MCF 10A (cell line): ENCODE results near the gene PTGES2. TPM values are rescaled to one million over a fixed set of nuclear protein-coding genes. Genes with fewer than 3 reads are reported as not detected.
A peak's percentile ranks its signal among the peaks of the same experiment; 100 is the strongest.

Experiments used
- BruUV-seq: library from RNA; stranded (reverse); fragments of 400-500 nt; replicated peaks from 2 replicates; lab custom pipeline; 2021; lab: Mats Ljungman, UMichigan
- CTCF ChIA-PET: fragments of 300-600 bp; sonication (Branson Sonifier 250); formaldehyde crosslinking; extraction: SDS; loops from one replicate; lab custom pipeline; 2021; ENCODE audit warnings: antibody characterized with exemption, inconsistent platforms; lab: Yijun Ruan, JAX
- POLR2A ChIA-PET: fragments of 300-600, 350-650 bp; sonication (Branson Sonifier 250); formaldehyde crosslinking; extraction: SDS; loops from one replicate; lab custom pipeline; 2020; ENCODE audit warnings: antibody characterized with exemption, inconsistent platforms; lab: Yijun Ruan, JAX
- DNase-seq: peaks from one replicate; pipeline ENCODE4 v3.0.0-alpha.2; 2018; ENCODE audit not compliant: unreplicated experiment
- H3K27ac Mint-ChIP-seq: one replicate; pipeline ENCODE4 v1.8.0; 2022; ENCODE audit warnings: mild to moderate bottlenecking, low read depth, mixed read lengths; ENCODE audit not compliant: unreplicated experiment
- H3K27me3 Mint-ChIP-seq: one replicate; pipeline ENCODE4 v1.8.0; 2022; ENCODE audit warnings: mixed read lengths; ENCODE audit not compliant: insufficient read depth, unreplicated experiment
- H3K36me3 Mint-ChIP-seq: one replicate; pipeline ENCODE4 v1.8.0; 2022; ENCODE audit warnings: mild to moderate bottlenecking, moderate library complexity, mixed read lengths; ENCODE audit not compliant: insufficient read depth, unreplicated experiment
- H3K4me1 Mint-ChIP-seq: one replicate; pipeline ENCODE4 v1.8.0; 2022; ENCODE audit warnings: mixed read lengths; ENCODE audit not compliant: insufficient read depth, unreplicated experiment
- H3K4me3 Mint-ChIP-seq: one replicate; pipeline ENCODE4 v1.8.0; 2022; ENCODE audit warnings: mild to moderate bottlenecking, moderate library complexity, mixed read lengths; ENCODE audit not compliant: unreplicated experiment
- H3K9me3 Mint-ChIP-seq: one replicate; pipeline ENCODE4 v1.8.0; 2022; ENCODE audit warnings: mixed read lengths; ENCODE audit not compliant: unreplicated experiment
- CTCF ChIP-seq: fragments of 200-600 bp; IDR thresholded peaks from one replicate; pipeline ENCODE4 v1.8.0; 2022; ENCODE audit warnings: antibody characterized with exemption, mild to moderate bottlenecking; ENCODE audit not compliant: unreplicated experiment
- intact Hi-C: fragments of 100-400 bp; cut with micrococcal nuclease; formaldehyde crosslinking; loops from 2 replicates; pipeline ENCODE4 v1.14.1; 2022
- total RNA-seq: library from RNA; stranded (reverse); gene quantifications from 2 replicates; pipeline ENCODE4 v1.2.3, GENCODE V29; 2022

Gene PTGES2
- total RNA-seq, 1 experiment from 2014 or later = 130 TPM

DNA sequence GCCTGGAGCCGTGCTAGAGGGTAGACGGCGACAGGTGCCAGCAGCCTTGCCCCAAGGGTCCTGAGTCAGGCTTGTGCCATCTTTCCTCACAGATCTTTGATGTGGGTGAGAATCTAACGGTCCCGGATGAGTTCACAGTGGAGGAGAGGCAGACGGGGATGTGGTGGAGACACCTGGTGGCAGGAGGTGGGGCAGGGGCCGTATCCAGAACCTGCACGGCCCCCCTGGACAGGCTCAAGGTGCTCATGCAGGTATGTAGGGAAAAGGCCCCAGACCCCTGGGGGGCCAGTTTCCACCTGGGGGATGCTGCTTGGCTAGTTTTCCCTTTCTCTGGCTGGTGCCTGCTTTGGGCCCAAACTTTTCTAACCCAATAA, 24.0 kb downstream of the PTGES2 start:
- POLR2A ChIA-PET = no interaction called here
- CTCF ChIA-PET = interaction anchor here (0.6 to 6.6 kb wide), 3 partner anchors 13 to 398 kb away, joined by 3 to 62 read pairs (median 3); no protein-coding TSS in a partner anchor

DNA sequence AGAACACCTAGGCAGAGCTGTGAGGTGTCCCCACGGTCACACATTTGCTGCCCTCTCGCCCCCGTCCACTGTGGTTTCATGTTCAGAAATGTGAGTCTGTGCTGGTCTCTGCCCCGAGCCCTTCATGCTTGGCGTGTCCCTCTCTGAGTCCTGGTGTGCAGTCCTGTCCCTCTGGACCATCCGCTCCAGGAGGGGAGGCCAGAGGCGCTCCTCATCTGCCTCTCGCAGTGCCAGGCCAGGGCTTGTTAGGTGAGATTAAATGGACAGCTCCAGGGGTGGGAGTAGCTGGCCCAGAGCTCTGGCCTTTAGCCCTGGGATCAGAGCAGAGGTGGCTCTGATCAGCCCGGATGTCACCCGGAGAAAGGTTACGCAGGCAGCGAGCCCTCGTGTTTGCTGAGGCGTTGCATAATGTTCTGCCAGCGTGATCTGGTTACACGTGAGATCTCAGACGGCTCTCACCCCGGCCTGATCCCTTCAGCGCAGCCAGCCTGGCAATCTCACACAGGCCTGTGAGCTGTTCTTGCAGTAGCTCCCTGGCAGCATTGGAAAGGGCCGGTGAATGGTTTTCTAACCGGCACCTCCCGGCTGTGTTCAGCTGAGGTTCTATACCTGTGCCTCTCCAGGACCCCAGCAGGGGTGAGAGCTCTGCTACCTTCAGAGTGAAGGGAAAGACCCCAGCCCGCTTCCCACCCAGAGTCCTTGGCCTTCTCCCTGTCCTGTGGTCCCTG, 24.5 kb downstream of the PTGES2 start:
- H3K27ac Mint-ChIP-seq = peak overlapping the region; percentile 61
- POLR2A ChIA-PET = no interaction called here
- TF ChIP-seq CTCF = no peak
- H3K27me3 Mint-ChIP-seq = no peaks in the 10 kb centered on the region
- CTCF ChIA-PET = interaction anchor here (0.6 to 6.6 kb wide), 2 partner anchors 13 to 399 kb away, joined by 3 to 62 read pairs; no protein-coding TSS in a partner anchor
- peaks cover 7% of the 10 kb centered on the region for H3K4me1 Mint-ChIP-seq
- no TSS peak for BruUV-seq
- DNase-seq = no peak
- H3K4me3 Mint-ChIP-seq = no peak overlapping the region
- peaks cover 50% of the 10 kb centered on the region for H3K36me3 Mint-ChIP-seq
- H3K9me3 Mint-ChIP-seq = no peaks in the 10 kb centered on the region
- intact Hi-C loops = no loop called here

More for the DNA sequence above, 24.0 kb downstream of the PTGES2 start:
- Mint-ChIP-seq H3K4me1 (peaks cover 6% of the 10 kb centered on the region), H3K27me3 (no peaks in the 10 kb centered on the region), H3K4me3 (no peak overlapping the region), H3K27ac (peak overlapping the region; percentile 61), H3K36me3 (peaks cover 52% of the 10 kb centered on the region), H3K9me3 (no peaks in the 10 kb centered on the region)
- BruUV-seq = no TSS peak
- no peak for DNase-seq
- TF ChIP-seq CTCF = peak; percentile 7
- intact Hi-C loops = no loop called here

DNA sequence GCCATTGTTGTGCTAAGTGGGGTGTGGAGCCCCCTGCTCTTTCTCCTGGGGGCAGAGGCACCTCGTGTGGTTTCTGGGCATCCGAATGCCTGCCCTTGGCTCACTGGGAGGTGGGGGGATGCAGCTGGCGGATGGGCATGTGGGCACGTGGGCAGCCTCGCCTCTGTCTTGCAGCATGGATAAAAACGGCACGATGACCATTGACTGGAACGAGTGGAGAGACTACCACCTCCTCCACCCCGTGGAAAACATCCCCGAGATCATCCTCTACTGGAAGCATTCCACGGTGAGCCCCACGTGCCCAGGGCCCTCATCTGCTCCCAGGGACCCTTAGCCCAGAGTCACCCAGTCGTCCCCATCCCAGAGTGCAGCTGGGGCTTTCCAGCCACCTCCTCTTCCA, 25.3 kb downstream of the PTGES2 start:
- DNase-seq = no peak
- Mint-ChIP-seq H3K9me3 (no peaks in the 10 kb centered on the region), H3K4me3 (no peak overlapping the region), H3K4me1 (peaks cover 7% of the 10 kb centered on the region), H3K27me3 (no peaks in the 10 kb centered on the region), H3K27ac (peak overlapping the region; percentile 61), H3K36me3 (peaks cover 43% of the 10 kb centered on the region)
- POLR2A ChIA-PET = no interaction called here
- no peak for TF ChIP-seq CTCF
- intact Hi-C loops = no loop called here
- CTCF ChIA-PET = interaction anchor here (1.3 to 6.6 kb wide), 2 partner anchors 14 to 18 kb away, joined by 3 to 62 read pairs; no protein-coding TSS in a partner anchor
- BruUV-seq = no TSS peak

DNA sequence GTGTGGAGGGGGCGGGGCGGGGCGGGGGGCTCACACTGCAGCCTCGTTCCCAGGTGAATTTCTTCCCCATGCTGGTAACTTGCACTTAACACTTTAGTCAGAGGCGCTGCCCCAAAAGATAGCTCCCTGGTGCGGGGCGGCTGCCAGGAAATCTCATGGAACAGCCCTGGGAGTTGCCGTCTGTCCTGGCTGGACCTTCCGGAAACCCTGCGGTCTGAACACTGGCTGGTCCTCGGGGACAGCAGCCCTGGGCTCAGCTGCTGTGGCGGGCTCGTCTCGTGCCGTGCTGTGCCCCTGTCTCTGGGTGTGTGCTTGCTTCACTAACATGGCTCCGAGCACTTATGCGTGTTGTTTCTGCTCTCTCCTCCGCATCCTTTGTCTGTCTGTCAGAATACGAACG, 25.8 kb downstream of the PTGES2 start:
- peaks cover 7% of the 10 kb centered on the region for H3K4me1 Mint-ChIP-seq
- ChIA-PET CTCF (interaction anchor here (1.3 to 6.6 kb wide), 2 partner anchors 15 to 18 kb away, joined by 3 to 62 read pairs; no protein-coding TSS in a partner anchor), POLR2A (no interaction called here)
- no peak for TF ChIP-seq CTCF
- H3K27ac Mint-ChIP-seq = no peak overlapping the region
- DNase-seq = no peak
- H3K27me3 Mint-ChIP-seq = no peaks in the 10 kb centered on the region
- peaks cover 42% of the 10 kb centered on the region for H3K36me3 Mint-ChIP-seq
- no peak overlapping the region for H3K4me3 Mint-ChIP-seq
- BruUV-seq = no TSS peak
- H3K9me3 Mint-ChIP-seq = no peaks in the 10 kb centered on the region
- intact Hi-C loops = no loop called here
